ENCODE results near the gene NPY2R.

NPY2R gene, protein sequence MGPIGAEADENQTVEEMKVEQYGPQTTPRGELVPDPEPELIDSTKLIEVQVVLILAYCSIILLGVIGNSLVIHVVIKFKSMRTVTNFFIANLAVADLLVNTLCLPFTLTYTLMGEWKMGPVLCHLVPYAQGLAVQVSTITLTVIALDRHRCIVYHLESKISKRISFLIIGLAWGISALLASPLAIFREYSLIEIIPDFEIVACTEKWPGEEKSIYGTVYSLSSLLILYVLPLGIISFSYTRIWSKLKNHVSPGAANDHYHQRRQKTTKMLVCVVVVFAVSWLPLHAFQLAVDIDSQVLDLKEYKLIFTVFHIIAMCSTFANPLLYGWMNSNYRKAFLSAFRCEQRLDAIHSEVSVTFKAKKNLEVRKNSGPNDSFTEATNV

GRCh38 chr4:155208258-155209054 is at the start of gene NPY2R:
TSS of gene NPY2R (plus strand) at chr4:155208636. CDS start at chr4:155213940, 5,304 bp downstream.
- no peak for DNase-seq (ENCODE audit: low spot score)
- in situ Hi-C loops (cut with MboI; ENCODE audit: low sequenced_read_pairs, unreplicated experiment) = no loop called here
- no peak for TF ChIP-seq CTCF (IDR thresholded peaks at IDR 0.05; ENCODE audit: borderline replicate concordance, control extremely low read depth, extremely low read depth, insufficient read depth, missing control alignments)

- no peak for TF ChIP-seq CTCF (IDR thresholded peaks at IDR 0.05; ENCODE audit: borderline replicate concordance, control extremely low read depth, extremely low read depth, insufficient read depth, missing control alignments)
- in situ Hi-C loops (cut with MboI; ENCODE audit: low sequenced_read_pairs, unreplicated experiment) = no loop called here
- DNase-seq (ENCODE audit: low spot score) = no peak
Measured at GRCh38 chr4:155161357-155161756, 47.1 kb upstream of the NPY2R start.

- no peak for DNase-seq (ENCODE audit: low spot score)
- in situ Hi-C loops (cut with MboI; ENCODE audit: low sequenced_read_pairs, unreplicated experiment) = no loop called here
- TF ChIP-seq CTCF (IDR thresholded peaks at IDR 0.05; ENCODE audit: borderline replicate concordance, control extremely low read depth, extremely low read depth, insufficient read depth, missing control alignments) = no peak
Measured at GRCh38 chr4:155164718-155165117, 43.7 kb upstream of the NPY2R start.

GRCh38 chr4:155170569-155170968 is 37.9 kb upstream of the NPY2R start:
- in situ Hi-C loops (cut with MboI; ENCODE audit: low sequenced_read_pairs, unreplicated experiment) = no loop called here
- no peak for TF ChIP-seq CTCF (IDR thresholded peaks at IDR 0.05; ENCODE audit: borderline replicate concordance, control extremely low read depth, extremely low read depth, insufficient read depth, missing control alignments)
- no peak for DNase-seq (ENCODE audit: low spot score)

- in situ Hi-C loops (cut with MboI; ENCODE audit: low sequenced_read_pairs, unreplicated experiment) = no loop called here
- no peak for DNase-seq (ENCODE audit: low spot score)
- no peak for TF ChIP-seq CTCF (IDR thresholded peaks at IDR 0.05; ENCODE audit: borderline replicate concordance, control extremely low read depth, extremely low read depth, insufficient read depth, missing control alignments)
Measured at GRCh38 chr4:155173371-155173770, 35.1 kb upstream of the NPY2R start.

DNA sequence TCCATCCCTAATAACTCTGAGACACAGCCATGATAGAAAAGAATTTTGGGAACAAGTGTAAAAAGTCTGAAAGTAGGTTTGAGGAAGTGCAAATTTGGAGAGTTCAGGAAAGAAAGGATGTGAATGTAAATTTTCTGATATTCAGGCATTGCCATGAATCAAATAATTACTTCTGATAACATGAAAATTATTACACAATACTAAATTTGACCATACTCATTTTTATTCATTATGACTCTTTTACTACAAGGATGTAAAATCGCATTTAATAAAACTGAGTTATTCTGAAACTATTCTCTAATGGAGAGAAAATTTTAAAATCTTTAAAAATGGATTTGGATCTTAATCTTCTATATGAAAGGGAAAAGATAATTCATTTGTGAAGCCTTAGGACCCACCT is 33.8 kb upstream of the NPY2R start:
- no peak for DNase-seq (ENCODE audit: low spot score)
- in situ Hi-C loops (cut with MboI; ENCODE audit: low sequenced_read_pairs, unreplicated experiment) = no loop called here
- no peak for TF ChIP-seq CTCF (IDR thresholded peaks at IDR 0.05; ENCODE audit: borderline replicate concordance, control extremely low read depth, extremely low read depth, insufficient read depth, missing control alignments)

Measured in GM13976 (cell line).